Measurements from ENCODE around the gene SLC38A8.

The SLC38A8 gene

GRCh38 chr16:83969771-83970429, 72.7 kb downstream of the SLC38A8 start:
- no peak for DNase-seq (ENCODE audit: low spot score)

- DNase-seq (ENCODE audit: low spot score): no peak
Observed at GRCh38 chr16:83968891-83969649, 73.5 kb downstream of the SLC38A8 start.

DNA sequence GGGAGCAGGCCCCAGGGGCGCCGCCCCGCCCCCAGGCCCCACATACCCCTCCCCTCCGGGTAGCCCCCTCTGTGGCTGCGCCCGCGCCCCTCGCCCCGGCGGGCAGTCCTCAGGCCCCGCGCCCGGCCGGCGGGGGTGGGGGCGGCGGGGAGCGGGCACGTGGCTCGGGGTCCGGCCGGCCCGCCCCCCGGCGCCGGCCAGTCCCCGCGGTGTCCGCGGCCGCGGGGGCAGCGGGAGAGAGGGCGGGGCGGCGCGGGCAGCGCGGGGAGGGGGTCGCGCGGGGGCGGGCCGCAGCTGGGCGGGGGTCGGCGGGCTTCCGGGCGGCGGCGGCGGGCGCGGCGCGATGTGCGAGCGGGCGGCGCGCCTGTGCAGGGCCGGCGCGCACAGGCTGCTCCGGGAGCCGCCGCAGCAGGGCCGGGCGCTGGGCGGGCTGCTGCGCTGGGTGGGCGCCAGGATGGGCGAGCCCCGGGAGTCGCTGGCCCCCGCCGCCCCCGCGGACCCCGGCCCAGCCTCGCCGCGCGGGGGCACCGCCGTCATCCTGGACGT, 74.2 kb downstream of the SLC38A8 start:
- no peak for DNase-seq (ENCODE audit: low spot score)

DNA sequence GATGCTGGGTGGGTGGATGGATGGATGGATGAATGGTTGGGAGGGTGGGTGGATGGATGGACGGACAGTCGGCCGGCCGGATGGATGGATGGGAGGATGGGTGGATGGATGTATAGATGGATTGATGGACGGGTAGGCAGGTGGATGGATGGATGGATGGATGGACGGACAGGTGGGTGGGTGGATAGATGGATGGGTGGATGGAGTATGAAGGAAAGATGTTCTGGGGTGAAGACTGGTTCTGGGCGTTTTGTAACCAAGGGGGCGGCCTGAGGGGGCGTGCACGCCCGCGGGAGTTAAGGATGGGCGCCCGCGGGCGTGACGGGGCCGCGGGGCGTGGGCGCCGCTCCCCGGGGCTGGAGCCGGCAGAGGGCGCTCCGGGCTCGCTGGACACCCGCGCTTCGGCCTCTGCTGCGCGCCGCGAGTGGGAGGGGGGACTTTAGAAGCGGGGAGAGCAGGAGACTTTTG, 74.7 kb downstream of the SLC38A8 start, which contains the start of gene NECAB2:
Gene NECAB2, plus strand, starts transcription at position 407 of the 468 bp plus-strand sequence. CDS start 405 bp downstream, outside the sequence.
- DNase-seq (ENCODE audit: low spot score): no peak

GRCh38 chr16:83967091-83967490, 75.5 kb downstream of the SLC38A8 start:
- DNase-seq (ENCODE audit: low spot score): no peak

DNA sequence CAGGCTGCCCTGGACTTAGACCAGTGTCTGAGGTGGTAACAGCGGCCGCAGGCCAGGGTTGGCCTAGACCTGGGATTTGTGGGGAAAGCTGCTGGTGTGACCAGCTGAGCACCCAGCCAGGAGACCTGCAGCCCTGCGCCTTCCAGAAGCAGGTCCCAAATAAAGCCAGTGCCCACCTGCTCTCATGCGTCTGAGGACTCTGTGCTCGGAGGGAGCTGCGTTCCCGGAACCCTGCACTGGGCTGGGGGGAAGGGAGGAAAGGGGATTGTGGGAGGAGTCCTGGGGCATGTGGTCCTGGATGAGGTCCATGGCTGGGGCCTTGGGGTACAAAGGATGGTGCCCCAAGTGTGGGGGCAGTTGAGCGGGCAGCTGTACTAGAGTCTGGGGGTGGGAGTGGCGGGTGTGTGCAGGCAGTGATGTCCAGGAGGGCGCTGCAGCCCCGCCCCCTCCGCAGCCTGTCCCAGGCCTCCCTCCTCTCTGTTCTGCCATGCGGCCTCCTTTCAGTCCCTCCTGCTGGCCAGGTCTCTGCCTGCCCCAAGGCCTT, 76.4 kb downstream of the SLC38A8 start:
- DNase-seq (ENCODE audit: low spot score): no peak

DNA sequence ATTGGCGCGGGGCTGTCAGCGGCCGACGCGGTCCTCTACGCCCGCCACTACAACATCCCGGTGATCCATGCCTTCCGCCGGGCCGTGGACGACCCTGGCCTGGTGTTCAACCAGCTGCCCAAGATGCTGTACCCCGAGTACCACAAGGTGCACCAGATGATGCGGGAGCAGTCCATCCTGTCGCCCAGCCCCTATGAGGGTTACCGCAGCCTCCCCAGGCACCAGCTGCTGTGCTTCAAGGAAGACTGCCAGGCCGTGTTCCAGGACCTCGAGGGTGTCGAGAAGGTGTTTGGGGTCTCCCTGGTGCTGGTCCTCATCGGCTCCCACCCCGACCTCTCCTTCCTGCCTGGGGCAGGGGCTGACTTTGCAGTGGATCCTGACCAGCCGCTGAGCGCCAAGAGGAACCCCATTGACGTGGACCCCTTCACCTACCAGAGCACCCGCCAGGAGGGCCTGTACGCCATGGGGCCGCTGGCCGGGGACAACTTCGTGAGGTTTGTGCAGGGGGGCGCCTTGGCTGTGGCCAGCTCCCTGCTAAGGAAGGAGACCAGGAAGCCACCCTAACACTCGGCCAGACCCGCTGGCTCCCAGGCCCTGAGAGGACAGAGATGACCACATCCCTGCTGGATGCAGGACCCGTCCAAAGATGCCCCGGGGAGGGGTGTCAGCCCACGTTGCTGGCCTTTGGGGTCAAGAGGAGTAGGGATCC, 77.0 kb downstream of the SLC38A8 start:
- no peak for DNase-seq (ENCODE audit: low spot score)

DNA sequence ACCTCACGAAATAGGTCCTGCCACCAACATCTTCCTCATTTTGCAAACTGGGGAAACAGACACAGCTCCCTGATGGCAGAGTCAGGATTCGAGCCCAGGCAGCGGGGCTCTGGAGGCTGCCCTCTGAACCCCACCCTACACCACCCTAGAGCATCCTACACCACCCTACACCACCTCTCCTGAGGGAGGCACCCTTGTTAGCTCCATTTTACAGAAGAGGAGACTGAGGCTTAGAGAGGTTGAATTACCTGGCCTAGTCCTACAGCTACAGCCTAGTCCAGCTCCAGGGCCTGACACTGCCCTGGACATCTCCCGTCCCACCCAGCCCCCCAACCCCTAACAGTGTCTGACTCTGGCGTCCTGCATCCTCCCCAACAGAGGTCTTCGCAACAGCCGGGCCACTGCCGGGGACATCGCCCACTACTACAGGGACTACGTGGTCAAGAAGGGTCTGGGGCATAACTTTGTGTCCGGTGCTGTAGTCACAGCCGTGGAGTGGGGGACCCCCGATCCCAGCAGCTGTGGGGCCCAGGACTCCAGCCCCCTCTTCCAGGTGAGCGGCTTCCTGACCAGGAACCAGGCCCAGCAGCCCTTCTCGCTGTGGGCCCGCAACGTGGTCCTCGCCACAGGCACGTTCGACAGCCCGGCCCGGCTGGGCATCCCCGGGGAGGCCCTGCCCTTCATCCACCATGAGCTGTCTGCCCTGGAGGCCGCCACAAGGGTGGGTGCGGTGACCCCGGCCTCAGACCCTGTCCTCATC, 77.7 kb downstream of the SLC38A8 start:
- DNase-seq (ENCODE audit: low spot score): no peak

DNA sequence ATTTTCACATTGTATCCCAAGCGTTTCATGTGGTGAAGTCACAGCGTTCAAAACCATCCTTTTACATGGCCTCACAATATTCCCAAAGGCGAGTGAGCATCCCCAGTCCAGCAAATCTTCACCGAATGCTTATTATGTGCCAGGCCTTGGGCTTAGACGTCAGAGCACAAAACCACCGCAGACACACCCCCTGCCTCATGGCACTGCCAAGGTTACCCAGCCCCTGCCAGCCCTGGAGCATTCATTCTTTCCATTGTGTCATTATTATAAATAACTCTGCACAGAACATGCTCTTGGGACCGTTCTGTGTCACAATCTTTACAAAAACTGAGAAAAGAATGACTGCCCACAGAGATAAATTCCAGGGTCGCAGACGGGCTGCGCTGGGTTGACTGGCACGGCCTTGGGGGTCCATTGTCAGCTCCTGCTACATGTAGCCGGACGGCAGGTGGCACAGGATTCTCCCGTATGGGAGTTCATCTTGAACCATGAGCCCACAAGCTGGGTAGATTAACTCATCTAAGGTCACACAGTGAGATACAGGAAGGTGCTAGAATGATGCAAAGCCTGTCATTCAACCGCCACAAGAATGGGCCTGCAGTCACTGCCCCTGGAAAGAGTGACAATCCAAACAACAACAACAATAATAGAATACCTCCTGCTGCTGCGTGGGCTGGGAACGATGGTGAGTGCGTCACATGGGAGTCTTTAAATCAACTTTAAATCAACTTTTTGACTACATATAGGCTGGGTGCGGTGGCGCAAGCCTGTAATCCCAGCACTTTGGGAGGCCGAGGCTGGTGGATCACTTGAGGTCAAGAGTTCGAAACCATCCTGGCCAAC, 79.1 kb downstream of the SLC38A8 start:
- DNase-seq (ENCODE audit: low spot score): no peak

- DNase-seq (ENCODE audit: low spot score): no peak
Observed at GRCh38 chr16:83961591-83961990, 81.0 kb downstream of the SLC38A8 start.

- DNase-seq (ENCODE audit: low spot score): no peak
Observed at GRCh38 chr16:83960521-83961249, 81.9 kb downstream of the SLC38A8 start.
